HG03460 (cell line): ENCODE data around the gene ZNF554.
"Not testable (repeated sequence)": the region's sequence is repeated elsewhere in the genome, so short reads cannot be mapped to it uniquely, and the experiment has no call there.

ENCODE experiments used
- ATAC-seq: cut with Tn5 transposase; IDR thresholded peaks from one replicate; pipeline ENCODE4 v1.9.1; 2021; ENCODE audit not compliant: unreplicated experiment

ZNF554 gene

DNA sequence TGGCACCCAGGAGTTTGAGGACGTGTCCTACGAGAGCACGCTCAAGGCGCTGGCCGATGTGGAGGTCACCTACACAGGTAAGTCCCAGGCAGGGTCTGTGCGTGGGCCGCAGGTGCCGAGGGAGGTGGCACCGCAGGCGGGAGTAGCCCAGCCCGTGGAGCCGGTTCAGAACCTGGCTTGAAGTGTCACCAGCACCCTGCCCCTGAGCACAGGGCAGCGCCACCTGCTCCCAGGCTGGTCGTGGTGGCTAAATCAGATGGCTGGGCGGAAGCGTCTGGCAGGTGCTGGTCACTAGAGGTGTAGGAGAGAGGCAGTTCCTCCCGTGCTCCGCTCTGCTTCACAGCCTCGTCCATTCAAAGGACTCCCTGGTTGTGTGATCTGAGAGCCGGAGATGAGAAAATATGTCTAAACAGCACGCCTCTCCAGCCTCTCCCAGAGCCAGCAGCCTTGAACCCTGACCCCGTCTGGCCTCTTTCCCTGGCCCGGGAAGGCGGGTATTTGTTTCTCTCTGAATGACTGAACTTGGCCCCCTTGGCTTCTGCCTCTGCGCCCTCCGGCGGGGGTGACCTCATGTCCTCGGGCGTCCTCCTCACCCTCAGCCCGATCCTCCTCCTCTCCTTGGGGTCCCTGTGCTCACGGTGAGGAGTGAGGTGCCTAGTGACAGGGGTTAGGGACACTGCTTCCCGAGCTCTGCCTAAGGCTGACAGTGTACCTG lies 29.0 kb upstream of the ZNF554 start:
- ATAC-seq = no peak

DNA sequence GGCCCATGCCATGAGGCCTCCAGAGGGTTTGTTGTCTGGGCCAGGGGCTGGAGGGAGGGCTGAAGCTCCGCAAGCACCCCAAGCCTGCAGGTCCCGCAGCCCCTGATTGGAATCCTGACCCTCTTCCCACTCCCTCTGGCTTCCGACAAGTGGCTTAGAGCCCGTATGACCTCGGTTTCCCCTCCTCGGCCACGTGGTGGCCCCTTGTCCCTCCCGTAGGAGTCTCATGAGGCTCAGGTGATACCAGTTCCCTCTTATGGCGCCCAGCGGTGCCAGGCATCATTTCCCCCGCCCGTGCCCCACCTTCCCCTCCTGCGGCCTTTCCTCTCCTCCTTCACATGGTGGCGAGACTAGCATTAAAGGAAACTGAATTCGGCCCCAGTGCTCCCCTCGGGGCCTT lies 28.2 kb upstream of the ZNF554 start:
- ATAC-seq = no peak

DNA sequence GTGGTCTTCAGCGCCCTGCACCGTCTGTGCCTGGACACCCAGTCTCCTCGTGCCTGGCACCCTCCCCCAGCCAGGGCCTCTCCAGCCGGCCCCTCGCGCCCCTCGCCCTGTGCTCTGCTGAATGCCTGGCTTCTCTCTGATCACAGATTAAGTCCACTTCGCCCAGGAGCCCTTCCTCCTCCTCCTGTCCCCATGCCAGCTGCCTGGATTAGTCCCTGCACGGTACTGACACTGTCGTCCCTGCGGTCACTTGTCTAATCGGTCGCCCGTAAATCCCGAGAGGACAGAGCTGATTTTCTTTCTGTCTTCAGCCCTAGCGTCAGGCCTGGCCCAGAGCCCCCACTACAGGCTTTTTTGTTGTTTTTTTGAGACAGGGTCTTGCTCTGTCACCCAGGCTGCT lies 27.8 kb upstream of the ZNF554 start:
- no peak for ATAC-seq

DNA sequence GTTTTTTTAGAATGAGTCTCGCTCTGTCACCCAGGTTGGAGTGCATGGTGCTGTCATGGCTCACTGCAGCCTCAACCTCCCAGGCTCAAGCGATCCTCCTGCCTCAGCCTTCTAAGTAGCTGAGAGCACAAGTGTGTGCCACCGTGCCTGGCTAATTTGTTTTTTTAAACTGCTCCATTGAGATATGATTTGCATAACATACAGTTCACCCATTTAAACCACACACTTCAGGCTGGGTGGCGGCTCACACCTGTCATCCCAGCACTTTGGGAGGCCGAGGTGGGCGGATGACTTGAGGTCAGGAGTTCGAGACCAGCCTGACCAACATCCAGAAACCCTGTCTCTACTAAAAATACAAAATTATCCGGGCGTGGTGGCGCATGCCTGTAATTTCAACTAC lies 27.0 kb upstream of the ZNF554 start:
- not testable (repeated sequence) for ATAC-seq

- no peak for ATAC-seq
Observed at GRCh38 chr19:2793126-2793525, 26.5 kb upstream of the ZNF554 start.

GRCh38 chr19:2793577-2793976 lies 26.1 kb upstream of the ZNF554 start:
- no peak for ATAC-seq

- ATAC-seq = no peak
Observed at GRCh38 chr19:2795827-2796658, 23.6 kb upstream of the ZNF554 start.

- ATAC-seq = no peak
Observed at GRCh38 chr19:2796659-2797266, 22.9 kb upstream of the ZNF554 start.

- no peak for ATAC-seq
Observed at GRCh38 chr19:2797280-2797679, 22.4 kb upstream of the ZNF554 start.

DNA sequence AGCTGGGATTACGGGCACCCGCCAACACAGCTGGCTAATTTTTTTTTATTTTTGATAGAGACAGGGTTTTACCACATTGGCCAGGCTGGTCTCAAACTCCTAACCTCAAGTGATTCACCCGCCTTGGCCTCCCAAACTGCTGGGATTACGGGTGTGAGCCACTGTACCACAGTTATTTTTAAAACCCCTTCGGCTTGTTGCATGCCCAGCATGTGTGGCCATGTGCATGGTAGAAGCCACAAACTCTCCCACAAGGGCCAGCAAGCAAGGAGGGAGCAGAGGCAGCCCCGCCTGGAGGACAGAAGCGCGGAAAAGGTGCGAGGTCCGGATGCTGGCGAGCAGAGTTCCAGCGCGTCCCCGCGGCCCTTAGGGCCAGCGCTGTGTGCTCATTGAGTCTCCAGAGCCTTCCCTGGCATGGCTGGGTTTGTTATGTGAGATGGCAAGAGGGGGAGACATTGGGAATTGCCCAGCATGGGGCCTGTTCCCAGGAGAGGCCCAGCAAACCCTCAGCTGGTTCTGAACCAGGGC lies 21.4 kb upstream of the ZNF554 start:
- no peak for ATAC-seq

DNA sequence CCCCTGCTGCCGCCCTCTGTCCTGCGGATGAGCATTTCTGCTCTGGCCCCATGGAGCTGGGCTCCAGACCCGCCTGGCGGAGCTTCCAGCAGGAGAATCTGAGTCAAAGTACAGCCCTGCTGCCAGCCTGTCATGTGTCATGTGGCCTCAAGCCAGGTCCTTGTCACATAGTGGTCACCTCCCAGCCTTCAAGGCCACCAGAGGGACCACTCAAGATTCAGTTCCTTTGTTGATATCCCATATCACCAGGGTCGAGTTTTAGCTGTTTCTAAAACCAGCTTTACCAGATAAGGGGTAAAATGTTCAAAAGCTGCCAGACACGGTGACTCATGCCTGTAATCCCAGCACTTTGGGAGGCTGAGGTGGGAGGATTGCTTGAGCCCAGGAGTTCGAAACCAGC lies 20.9 kb upstream of the ZNF554 start:
- ATAC-seq = no peak

DNA sequence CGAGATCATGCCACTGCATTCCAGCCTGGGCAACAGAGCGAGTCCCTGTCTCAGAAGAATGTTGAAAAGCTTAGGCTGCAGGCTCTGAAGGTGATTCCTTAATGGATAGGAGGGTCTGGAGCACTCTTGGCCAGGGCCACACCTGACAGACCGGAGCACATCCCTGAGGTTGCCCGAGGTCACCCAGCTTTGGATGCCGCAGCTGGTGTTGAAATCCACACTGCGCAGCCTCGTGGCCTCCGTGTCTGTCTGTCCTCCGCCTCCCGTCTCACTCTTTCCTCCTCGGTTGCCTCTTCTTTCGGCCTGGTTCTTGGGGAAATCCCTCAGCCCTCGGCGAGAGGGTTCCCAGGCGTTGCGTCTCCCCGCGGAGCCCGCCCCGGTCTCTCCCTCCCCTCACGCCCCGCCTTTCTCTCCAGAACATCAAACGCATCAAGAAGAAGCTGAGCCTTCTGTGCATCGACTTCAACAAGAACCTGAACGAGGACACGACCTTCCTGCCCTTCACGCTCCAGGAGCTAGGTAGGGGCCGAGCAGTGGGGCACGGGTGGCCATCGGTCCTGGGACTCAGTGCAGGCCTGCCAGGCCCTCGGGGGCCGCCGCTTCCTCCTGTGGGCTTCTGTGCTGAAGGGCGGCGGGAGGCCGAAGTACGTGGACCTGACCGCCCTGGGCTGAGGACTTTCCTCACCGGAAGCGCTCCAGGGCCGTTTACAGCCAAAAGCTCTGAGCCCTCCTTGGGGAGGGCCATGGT lies 20.2 kb upstream of the ZNF554 start:
- ATAC-seq = no peak

DNA sequence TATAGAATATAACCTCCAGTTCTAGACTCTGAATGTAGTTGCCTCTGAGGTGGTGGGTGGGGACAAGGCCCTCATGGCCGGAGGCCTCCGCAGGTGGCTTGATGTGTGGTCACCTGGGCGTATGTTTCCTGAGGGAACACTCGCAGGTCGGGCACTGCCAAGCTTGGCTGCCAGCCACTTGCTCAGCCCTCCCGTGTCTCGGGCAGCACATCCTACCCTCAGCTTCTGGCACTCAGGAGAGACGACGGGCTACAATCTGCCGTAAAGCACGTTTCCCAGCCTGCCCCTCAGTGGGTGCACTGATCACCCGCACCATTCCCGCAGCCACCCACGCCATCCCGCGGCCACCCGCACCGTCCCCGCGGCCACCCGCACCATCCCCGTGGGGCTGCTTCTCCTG lies 19.2 kb upstream of the ZNF554 start:
- no peak for ATAC-seq

DNA sequence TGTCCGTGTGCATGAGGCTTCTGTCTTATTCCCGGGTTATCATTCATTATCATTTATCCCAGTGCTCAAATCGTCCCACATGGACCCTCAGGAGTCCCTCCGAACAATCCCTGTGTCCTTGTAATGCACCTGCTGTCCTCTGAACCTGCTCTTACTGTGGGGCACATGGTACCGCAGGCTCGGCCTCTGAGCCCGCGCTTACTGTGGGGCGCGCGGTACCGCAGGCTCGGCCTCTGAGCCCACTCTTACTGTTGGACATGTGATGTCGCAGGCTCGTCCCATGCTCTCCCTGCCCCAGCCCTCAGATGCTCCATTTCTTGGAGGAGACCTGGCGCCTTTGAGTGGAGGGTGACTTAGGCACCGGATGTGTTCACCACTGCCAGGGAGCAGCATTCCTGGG lies 16.8 kb upstream of the ZNF554 start:
- no peak for ATAC-seq

DNA sequence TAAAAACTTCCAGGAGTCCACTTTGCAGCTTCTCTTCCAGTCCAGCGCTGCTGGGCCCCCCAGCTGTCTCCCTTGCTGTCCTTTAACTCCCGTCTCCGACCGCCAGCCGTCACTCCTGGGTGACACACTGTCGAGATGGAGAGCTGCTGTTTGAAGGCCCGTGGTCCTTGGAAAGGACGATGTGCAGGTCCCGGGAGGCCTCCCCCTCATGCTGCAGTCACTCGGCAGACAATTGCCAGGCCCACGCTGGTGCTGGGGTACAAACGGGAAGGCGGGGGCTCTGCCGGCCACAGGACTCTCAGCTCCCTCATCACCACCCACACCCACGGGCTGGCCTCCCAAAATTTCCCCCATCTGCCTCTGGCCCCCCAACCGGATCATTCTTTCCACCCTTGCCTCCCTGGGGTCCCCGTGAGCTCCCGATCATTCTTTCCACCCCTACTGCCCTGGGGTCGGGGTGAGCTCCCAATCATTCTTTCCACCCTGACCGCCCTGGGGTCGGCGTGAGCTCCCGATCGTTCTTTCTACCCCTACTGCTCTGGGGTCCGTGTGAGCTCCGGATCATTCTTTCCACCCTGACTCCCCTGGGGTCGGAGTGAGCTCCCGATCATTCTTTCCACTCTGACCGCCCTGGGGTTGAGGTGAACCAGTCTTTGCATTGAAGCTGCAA lies 16.0 kb upstream of the ZNF554 start:
- no peak for ATAC-seq

- ATAC-seq = no peak
Observed at GRCh38 chr19:2804156-2805004, 15.3 kb upstream of the ZNF554 start.

GRCh38 chr19:2805261-2805900 lies 14.3 kb upstream of the ZNF554 start:
- ATAC-seq = no peak

GRCh38 chr19:2805991-2806649 lies 13.5 kb upstream of the ZNF554 start:
- ATAC-seq = no peak
